ENCODE data around the gene CDYL.

Gene CDYL

GRCh38 chr6:4885341-4885933 is 109.2 kb downstream of the CDYL start:
- DNase-seq, result peak; percentile 24

GRCh38 chr6:4888841-4889240 is 112.6 kb downstream of the CDYL start:
- DNase-seq, result no peak

- DNase-seq, result peak; percentile 24
Measured at GRCh38 chr6:4889701-4890100, 113.5 kb downstream of the CDYL start.

GRCh38 chr6:4890191-4890590 is 114.0 kb downstream of the CDYL start:
- no peak for DNase-seq

- DNase-seq, result no peak
Measured at GRCh38 chr6:4890627-4891026, 114.4 kb downstream of the CDYL start.

- no peak for DNase-seq
Measured at GRCh38 chr6:4891141-4891540, 114.9 kb downstream of the CDYL start.

- DNase-seq, result no peak
Measured at GRCh38 chr6:4892785-4893485, 116.7 kb downstream of the CDYL start.

- DNase-seq, result no peak
Measured at GRCh38 chr6:4894049-4894448, 117.8 kb downstream of the CDYL start.

- DNase-seq, result no peak
Measured at GRCh38 chr6:4895971-4896370, 119.8 kb downstream of the CDYL start.

- no peak for DNase-seq
Measured at GRCh38 chr6:4896401-4896800, 120.2 kb downstream of the CDYL start.

- DNase-seq, result no peak
Measured at GRCh38 chr6:4899249-4900034, 123.2 kb downstream of the CDYL start.

- DNase-seq, result no peak
Measured at GRCh38 chr6:4901386-4902061, 125.3 kb downstream of the CDYL start.

- peak; percentile 67 for DNase-seq
Measured at GRCh38 chr6:4902363-4902762, 126.2 kb downstream of the CDYL start.

- no peak for DNase-seq
Measured at GRCh38 chr6:4903121-4903520, 126.9 kb downstream of the CDYL start.

- no peak for DNase-seq
Measured at GRCh38 chr6:4903751-4904370, 127.7 kb downstream of the CDYL start.

- no peak for DNase-seq
Measured at GRCh38 chr6:4904461-4905025, 128.3 kb downstream of the CDYL start.

- DNase-seq, result peak; percentile 35
Measured at GRCh38 chr6:4905826-4906225, 129.6 kb downstream of the CDYL start.

- DNase-seq, result peak; percentile 46
Measured at GRCh38 chr6:4906293-4907276, 130.4 kb downstream of the CDYL start.

GRCh38 chr6:4907602-4908001 is 131.4 kb downstream of the CDYL start:
- no peak for DNase-seq

- DNase-seq, result no peak
Measured at GRCh38 chr6:4908062-4908461, 131.9 kb downstream of the CDYL start.

GRCh38 chr6:4909063-4909706 is 133.0 kb downstream of the CDYL start:
- peak; percentile 56 for DNase-seq

Data from hematopoietic multipotent progenitor cell treated with erythropoietin and hydrocortisone succinate and interleukin-3 and kit ligand, for 4 days (in vitro differentiated cells).